Measurements from ENCODE around the gene UNC80.

DNA sequence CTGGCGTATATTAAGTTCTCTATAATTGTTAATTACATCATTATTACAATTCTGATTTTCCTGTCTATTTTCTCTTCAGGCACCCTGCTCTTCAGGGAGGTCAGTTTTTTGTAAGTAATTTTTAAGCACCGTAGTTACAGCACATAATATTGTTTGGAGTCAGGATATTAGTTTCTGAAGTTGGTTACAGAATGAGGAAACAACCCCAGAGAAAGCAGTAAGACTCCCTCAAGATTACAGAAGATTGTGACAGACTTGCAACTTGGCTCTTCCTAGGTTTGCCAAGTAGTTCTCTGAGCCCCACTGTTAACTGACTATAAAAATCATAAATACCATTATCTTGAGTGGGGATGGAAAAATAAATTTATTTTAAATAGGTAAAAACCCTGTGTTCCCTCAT, 231.7 kb downstream of the UNC80 start:
- no peak for TF ChIP-seq POLR2AphosphoS5 (IDR thresholded peaks at IDR 0.05; ENCODE audit: borderline replicate concordance, low read depth, low read length)
- TF ChIP-seq FOXP2 (optimal IDR thresholded peaks at IDR 0.05; ENCODE audit: control extremely low read depth, extremely low read length, insufficient read depth), result no peak

Measured in SK-N-MC (cell line).